Right lobe of liver (tissue), 6 donors: ENCODE results near the gene KCNMA1. TPM values are rescaled to one million over a fixed set of nuclear protein-coding genes. Genes with fewer than 3 reads are reported as not detected.

Experiments
- ATAC-seq, 4 donors: fragments of 200-7000 bp; cut with Tn5 transposase; one replicate each; pipeline ENCODE4 v1.9.1; 2020; ENCODE audit warnings: mild to moderate bottlenecking in 4 of 4, moderate library complexity in 4 of 4
- DNase-seq, 3 donors: peaks; one replicate each; pipeline ENCODE4 v3.0.0-alpha.2; 2020
- H3K27ac ChIP-seq, 3 donors: fragments of 200-600 bp; one replicate each; pipeline ENCODE4 v1.8.0; 2022
- H3K27me3 ChIP-seq, 2 donors: fragments of 200-600 bp; one replicate each; pipeline ENCODE4 v1.8.0; 2022
- H3K36me3 ChIP-seq, 4 donors: fragments of 200-600 bp; sonication (generic) in 1 of 4; one replicate each; pipeline versions ENCODE4 v1.5.1 to v1.8.0; 2017 to 2022; ENCODE audit warnings: control low read depth in 1 of 4
- H3K4me1 ChIP-seq, 4 donors: fragments of 200-600 bp; sonication (generic) in 1 of 4; one replicate each; pipeline versions ENCODE4 v1.5.1 to v1.8.0; 2017 to 2022; ENCODE audit warnings: control low read depth in 1 of 4
- H3K4me3 ChIP-seq, 3 donors: fragments of 200-600 bp; one replicate each; pipeline ENCODE4 v1.8.0; 2022
- H3K9me3 ChIP-seq, 4 donors: fragments of 200-600 bp; sonication (generic) in 1 of 4; one replicate each; pipeline versions ENCODE4 v1.5.1 to v1.8.0; 2017 to 2022; ENCODE audit warnings: control low read depth in 1 of 4
- POLR2A ChIP-seq: fragments of 450-650 bp; IDR thresholded peaks from one replicate; pipeline ENCODE4 v1.6.1; 2017; ENCODE audit warnings: antibody characterized with exemption, mild to moderate bottlenecking
- WGBS: methylation state at CpG from one replicate; pipeline ENCODE4 v1.1.6; 2018; ENCODE audit warnings: low coverage, low lambda C conversion rate; ENCODE audit not compliant: insufficient coverage; ENCODE audit errors: missing lambda C conversion rate; 5-methylcytosine and 5-hydroxymethylcytosine counted together
- intact Hi-C, 2 donors: fragments of 100-400 bp; cut with DNase I; formaldehyde crosslinking; loops; one replicate each; pipeline versions ENCODE4 v1.11.2 to v1.14.1; 2022
- total RNA-seq, 6 experiments: library from RNA; depleted of rRNA in 2 of 6; stranded (reverse); fragments of >200 nt in 2 of 6; fragmentation: NEBNext Ultra II Directional in 3 of 6; extraction: Animal tissue kit (Norgen Biotek cat#: 25700) in 3 of 6; gene quantifications; one replicate each; pipeline versions ENCODE4 v1.1.0 to v1.2.4, GENCODE V29; 2016 to 2023
- TF ChIP-seq, protein P1 (sequence below), 4 donors: fragments of 200-600 bp in 3 of 4; fragments of 450-650 bp in 1 of 4; IDR thresholded peaks; one replicate each; pipeline versions ENCODE4 v1.5.1 to v1.8.0; 2016 to 2022; ENCODE audit warnings: antibody characterized with exemption in 4 of 4, mild to moderate bottlenecking in 2 of 4
- donor health status: DM: no; HTN: yes; CAD: no.
- donor health status: DM: no; HTN: no; CAD: no.
- donor health status: DM: no; HTN: no; CAD: no.
- donor health status: DM: no; HTN: yes; CAD: no.
- donor health status: DM: no; HTN: yes; CAD: no.

Gene KCNMA1
- total RNA-seq, 6 experiments from 2014 or later: 5.7 to 48.0 (median 15.1) TPM

DNA sequence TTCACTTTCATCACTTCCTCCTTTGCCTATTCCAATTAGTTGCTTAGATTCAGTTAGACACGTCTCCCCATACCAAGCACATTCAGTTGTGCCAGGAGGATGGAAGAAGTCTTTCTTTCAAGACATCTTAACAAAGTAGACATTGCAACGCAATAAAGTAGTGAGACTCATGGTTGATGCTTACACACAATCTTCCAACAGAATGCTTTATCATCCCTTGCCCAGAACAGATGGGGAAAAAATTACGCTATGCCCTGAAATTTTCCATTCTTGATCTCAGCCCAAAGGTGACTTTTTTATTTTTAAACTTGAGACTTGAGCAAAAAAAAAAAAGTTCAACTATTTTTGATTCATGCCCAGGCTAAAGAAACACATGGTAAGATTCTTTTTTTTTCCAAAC, 74.9 kb downstream of the KCNMA1 start:
- TF ChIP-seq POLR2A: no peak
- TF ChIP-seq, protein P1, sequence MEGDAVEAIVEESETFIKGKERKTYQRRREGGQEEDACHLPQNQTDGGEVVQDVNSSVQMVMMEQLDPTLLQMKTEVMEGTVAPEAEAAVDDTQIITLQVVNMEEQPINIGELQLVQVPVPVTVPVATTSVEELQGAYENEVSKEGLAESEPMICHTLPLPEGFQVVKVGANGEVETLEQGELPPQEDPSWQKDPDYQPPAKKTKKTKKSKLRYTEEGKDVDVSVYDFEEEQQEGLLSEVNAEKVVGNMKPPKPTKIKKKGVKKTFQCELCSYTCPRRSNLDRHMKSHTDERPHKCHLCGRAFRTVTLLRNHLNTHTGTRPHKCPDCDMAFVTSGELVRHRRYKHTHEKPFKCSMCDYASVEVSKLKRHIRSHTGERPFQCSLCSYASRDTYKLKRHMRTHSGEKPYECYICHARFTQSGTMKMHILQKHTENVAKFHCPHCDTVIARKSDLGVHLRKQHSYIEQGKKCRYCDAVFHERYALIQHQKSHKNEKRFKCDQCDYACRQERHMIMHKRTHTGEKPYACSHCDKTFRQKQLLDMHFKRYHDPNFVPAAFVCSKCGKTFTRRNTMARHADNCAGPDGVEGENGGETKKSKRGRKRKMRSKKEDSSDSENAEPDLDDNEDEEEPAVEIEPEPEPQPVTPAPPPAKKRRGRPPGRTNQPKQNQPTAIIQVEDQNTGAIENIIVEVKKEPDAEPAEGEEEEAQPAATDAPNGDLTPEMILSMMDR (IDR thresholded peaks at IDR 0.05): no peak
- Histone ChIP-seq H3K9me3 (no peaks in the 10 kb centered on the region), H3K27ac (no peak overlapping the region), H3K36me3 (no peaks in the 10 kb centered on the region), H3K27me3 (no peaks in the 10 kb centered on the region), H3K4me3 (no peak overlapping the region), H3K4me1 (peaks cover 0 to 45% (median 11%) of the 10 kb centered on the region in 4 donors)
- intact Hi-C loops: no loop called here
- WGBS: 83% methylated on average over 3 of the region's 3 CpGs
- ATAC-seq (no peak), DNase-seq (no peak)

DNA sequence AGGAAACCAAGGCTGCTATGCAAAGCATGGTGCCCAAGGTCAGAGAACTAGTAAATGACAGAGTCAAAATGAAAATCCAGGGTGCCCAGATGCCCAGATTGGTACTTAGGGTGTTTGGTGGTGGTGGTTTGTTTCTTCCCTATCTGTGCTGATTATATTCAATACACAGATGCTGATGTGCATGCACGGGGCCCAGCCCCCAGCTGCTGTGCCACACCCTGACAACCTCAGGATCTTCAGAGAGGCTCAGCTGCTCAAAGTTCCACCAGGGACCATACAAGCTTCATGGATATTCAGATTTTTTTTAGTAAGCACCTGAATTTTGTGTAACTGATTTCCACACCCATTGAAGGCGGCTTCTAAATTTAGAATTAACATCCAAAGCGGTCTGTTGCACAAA, 75.6 kb downstream of the KCNMA1 start:
- TF ChIP-seq POLR2A: no peak
- TF ChIP-seq, protein P1 (IDR thresholded peaks at IDR 0.05): no peak
- Histone ChIP-seq H3K9me3 (no peaks in the 10 kb centered on the region), H3K27ac (no peak overlapping the region), H3K4me1 (peaks cover 0 to 51% (median 11%) of the 10 kb centered on the region in 4 donors), H3K36me3 (no peaks in the 10 kb centered on the region), H3K4me3 (no peak overlapping the region), H3K27me3 (no peaks in the 10 kb centered on the region)
- WGBS: 42% methylated on average over 2 of the region's 3 CpGs
- intact Hi-C loops: no loop called here
- DNase-seq (no peak), ATAC-seq (no peak)

DNA sequence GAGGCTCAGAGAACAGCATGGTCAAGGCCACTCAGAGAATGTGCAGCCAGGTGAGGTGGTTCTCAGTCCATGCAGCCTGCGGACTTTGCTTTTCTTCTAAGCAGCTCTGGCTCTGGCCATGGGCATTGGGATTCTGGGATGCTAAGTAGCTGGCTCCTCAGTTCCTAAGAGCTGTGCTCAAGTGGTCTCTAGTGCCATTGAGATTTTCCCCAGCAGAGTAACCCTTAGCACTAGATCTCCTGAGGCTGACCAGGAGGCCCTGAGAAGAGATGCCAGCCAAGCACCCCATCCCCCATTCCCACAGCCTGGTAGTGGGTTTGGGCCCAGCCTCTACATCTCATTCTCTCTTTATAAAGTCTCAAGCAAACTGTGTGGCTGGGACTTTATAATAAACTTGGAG, 77.1 kb downstream of the KCNMA1 start:
- Histone ChIP-seq H3K4me3 (no peak overlapping the region), H3K9me3 (no peaks in the 10 kb centered on the region), H3K27ac (no peak overlapping the region), H3K27me3 (no peaks in the 10 kb centered on the region), H3K4me1 (peaks cover 0 to 65% (median 15%) of the 10 kb centered on the region in 4 donors), H3K36me3 (no peaks in the 10 kb centered on the region)
- TF ChIP-seq, protein P1 (IDR thresholded peaks at IDR 0.05): no peak
- no peak for TF ChIP-seq POLR2A
- ATAC-seq: no peak
- WGBS: 83% methylated on average over 1 of the region's 1 CpG
- intact Hi-C loops: no loop called here
- no peak for DNase-seq

DNA sequence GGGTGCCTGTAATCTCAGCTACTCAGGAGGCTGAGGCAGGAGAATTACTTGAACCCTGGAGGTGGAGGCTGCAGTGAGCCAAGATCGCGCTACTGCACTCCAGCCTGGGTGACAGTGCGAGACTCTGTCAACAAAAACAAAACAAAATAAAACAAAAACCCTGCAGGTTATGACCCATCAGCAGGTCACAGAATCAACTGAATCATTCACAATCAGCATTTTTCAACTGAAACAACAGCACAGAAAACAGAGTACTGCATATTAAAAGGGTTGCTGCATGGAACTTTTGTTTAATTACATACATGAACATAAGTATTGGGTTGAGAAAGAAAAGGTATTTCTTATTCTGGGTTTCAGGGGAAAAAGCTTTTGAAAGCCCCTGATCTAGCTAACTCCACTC, 77.6 kb downstream of the KCNMA1 start:
- Histone ChIP-seq H3K36me3 (no peaks in the 10 kb centered on the region), H3K4me3 (no peak overlapping the region), H3K4me1 (peaks cover 0 to 65% (median 16%) of the 10 kb centered on the region in 4 donors), H3K27me3 (no peaks in the 10 kb centered on the region), H3K9me3 (no peaks in the 10 kb centered on the region), H3K27ac (no peak overlapping the region)
- no peak for TF ChIP-seq POLR2A
- TF ChIP-seq, protein P1 (IDR thresholded peaks at IDR 0.05): no peak
- ATAC-seq (no peak), DNase-seq (no peak)
- 48% methylated on average over 3 of the region's 3 CpGs for WGBS
- intact Hi-C loops: no loop called here
